ENCODE results near the gene SLC35G2.

DNA sequence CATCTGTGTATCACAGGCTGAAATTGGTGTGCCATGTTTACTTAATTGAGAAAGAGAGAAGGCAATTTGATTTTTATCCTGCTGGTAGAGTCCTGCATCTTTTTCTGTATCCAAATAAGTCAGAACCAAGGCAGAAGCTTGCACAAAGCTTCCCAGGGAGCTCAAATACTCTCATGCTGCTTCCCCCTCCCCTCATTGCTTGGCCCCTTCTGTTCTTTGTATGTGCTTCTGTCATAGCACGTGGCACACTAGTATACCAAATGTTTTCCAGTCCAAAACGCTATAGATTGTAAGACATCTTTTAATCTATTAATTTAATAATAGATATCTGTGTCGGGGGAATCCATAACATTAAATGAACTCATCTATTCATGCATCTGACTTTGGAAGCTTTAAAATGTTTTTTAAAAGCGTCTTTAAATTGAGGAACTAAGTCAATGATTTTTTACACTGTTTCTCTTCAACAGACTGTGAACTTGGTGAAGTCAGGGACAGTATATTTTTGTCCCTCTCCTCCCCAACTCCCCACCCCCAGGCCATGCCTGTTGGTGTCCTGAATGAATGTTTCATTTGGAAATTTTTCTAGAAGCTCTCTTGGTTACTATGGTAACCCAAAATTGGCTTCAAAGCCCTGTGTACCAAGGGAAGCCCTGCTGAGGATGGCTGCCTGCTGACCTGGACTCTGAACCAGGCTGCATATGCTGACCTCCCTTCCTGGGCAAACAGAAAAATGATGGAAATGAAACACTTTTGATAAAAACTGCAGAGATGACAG is 26.2 kb upstream of the SLC35G2 start:
- TF ChIP-seq, protein P1, sequence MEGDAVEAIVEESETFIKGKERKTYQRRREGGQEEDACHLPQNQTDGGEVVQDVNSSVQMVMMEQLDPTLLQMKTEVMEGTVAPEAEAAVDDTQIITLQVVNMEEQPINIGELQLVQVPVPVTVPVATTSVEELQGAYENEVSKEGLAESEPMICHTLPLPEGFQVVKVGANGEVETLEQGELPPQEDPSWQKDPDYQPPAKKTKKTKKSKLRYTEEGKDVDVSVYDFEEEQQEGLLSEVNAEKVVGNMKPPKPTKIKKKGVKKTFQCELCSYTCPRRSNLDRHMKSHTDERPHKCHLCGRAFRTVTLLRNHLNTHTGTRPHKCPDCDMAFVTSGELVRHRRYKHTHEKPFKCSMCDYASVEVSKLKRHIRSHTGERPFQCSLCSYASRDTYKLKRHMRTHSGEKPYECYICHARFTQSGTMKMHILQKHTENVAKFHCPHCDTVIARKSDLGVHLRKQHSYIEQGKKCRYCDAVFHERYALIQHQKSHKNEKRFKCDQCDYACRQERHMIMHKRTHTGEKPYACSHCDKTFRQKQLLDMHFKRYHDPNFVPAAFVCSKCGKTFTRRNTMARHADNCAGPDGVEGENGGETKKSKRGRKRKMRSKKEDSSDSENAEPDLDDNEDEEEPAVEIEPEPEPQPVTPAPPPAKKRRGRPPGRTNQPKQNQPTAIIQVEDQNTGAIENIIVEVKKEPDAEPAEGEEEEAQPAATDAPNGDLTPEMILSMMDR (IDR thresholded peaks at IDR 0.05; ENCODE audit: borderline replicate concordance, extremely low read depth, low read length, poor library complexity, severe bottlenecking) = no peak
- no peak for TF ChIP-seq EZH2 (IDR thresholded peaks at IDR 0.05; ENCODE audit: borderline replicate concordance, low read depth, low read length, severe bottlenecking)

Data from DND-41 (cell line).